GM21390 (cell line): ENCODE measurements around the gene ACTC1.

Source experiments
- ATAC-seq: cut with Tn5 transposase; IDR thresholded peaks from one replicate; pipeline ENCODE4 v1.9.1; 2021; ENCODE audit not compliant: unreplicated experiment

Gene ACTC1

GRCh38 chr15:34759992-34760391, 35.4 kb downstream of the ACTC1 start:
- ATAC-seq = no peak

- no peak for ATAC-seq
Measured at GRCh38 chr15:34759347-34759746, 36.0 kb downstream of the ACTC1 start.

DNA sequence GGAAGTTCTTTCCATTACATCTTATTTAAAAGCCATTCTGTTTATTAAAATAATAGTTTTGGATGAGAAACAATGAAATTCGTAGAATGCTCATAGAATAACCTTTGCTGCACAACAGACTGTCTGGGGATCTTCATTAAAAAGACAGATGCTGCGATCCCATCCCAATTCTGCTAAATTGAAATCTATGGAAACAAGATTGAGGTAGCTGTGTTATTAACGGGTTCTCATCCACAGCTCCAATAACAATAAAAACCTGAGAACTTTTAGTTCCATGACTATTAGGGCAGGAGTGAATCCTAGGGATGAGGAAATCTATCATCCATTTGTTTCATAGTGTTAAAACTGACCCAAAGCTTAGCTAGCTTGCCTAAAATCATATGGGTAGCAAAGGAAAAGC, 38.1 kb downstream of the ACTC1 start:
- no peak for ATAC-seq

DNA sequence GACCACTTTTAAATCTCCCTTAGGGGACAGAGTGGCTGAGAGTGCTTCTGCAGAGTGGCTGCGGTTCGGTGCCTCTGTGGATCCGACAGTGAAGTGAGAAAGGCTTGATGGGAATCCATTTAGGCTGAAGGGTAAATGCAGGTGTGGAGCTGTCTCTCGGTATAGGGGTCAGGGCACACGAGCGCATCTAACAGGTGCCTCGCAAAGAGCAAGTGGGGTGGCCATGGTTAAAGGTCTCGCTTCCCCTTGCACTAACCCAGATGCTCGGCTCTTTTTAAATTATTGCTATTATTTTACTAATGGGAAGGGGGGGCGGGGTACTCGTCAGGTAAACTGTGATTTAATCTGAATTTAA, 40.0 kb downstream of the ACTC1 start:
- ATAC-seq = no peak

DNA sequence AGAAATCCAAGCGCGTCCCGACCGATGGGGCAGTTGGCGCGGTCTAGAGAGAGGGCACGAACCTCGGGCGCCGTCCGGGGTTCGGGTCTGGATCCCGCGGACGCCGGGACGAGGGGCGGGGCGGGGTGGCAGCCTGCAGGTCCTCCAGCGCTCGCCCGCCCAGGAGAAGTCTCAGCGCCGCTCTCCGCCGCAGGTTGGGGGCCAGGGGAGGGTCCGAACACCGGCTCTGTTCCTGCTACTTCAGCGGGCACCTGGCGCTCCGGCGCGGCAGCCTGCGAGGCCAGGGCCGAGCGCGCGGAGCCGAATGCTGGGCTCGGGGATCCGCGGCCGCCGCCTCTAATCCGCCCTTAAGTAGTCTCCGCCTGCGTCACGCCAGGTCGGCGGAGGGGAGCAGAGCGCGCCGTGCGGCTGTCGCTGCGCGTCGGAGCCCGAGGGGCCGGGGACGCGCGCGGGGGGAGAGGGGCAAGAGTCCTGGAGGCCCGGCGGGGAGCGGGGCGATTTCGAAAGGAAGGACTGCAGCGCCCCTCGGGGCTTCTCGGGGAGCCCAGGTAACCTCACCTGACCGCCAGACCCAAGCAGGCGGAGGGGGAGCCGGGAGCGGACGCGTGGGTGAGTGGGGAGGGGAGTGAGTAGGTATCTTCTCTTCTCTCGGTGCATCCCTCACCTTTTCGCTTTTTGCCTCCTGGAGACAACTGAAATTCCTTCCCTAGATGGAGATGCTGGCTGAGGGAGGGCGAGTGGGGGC, 40.5 kb downstream of the ACTC1 start, which contains the start of gene GJD2:
TSS of gene GJD2 (minus strand) at position 325 of the 745 bp plus-strand sequence. CDS start 510 bp downstream, outside the sequence.
- ATAC-seq = no peak

DNA sequence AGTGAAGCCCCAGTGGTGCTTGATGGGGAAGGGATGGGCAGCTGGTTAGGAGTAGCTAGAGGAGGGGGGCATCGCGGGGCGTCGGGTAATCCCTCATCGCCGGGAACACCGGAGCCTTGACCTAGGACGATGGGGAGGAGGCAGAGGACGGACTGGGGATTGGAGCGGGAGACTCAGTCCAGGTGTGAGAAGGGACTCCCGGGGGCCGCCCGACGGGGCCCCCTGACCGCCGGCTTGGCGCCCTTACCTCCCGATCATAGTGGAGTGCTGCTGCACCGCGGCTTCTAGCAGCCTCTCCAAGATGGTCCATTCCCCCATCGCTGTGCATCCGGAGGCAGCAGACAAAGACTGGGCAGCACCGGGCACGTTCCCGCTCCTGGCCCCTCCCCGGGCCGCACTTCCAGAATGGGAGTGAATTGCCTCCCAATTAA, 41.2 kb downstream of the ACTC1 start:
- no peak for ATAC-seq

DNA sequence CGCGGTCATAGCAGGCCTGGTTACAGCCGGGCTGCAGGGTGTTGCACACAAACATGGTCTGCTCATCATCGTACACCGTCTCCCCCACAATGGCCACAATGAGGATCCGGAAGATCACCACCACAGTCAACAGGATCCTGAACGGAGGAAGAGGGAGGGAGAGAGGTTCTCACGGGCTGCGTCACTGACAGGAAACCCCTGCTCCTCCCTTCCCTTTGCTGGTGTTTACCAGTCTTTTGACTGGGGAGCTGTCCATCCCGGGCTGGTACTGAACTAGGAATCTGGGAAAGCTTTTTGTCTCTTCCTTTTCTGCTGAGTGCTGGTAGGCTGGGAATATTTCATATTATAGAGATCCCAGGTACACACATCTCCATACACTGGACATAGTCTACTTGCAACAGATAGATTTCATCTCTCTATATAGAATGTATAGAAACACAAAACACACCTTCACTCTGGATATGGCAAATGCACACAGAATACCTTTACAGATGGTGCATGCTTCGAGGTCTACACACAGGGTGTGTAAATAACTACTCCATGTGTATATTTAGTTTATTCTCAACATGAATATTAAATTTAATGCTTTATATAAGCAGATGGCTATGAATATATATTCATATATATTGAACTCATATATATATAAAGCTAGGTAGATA, 42.0 kb downstream of the ACTC1 start:
- no peak for ATAC-seq

- no peak for ATAC-seq
Measured at GRCh38 chr15:34749691-34750090, 45.7 kb downstream of the ACTC1 start.
